ENCODE data around the gene TEX264. TPM values are rescaled to one million over a fixed set of nuclear protein-coding genes. Genes with fewer than 3 reads are reported as not detected.

Gene TEX264
- total and polyA plus RNA-seq, 2 experiments from 2014 or later = 59.6 to 98.7 TPM

DNA sequence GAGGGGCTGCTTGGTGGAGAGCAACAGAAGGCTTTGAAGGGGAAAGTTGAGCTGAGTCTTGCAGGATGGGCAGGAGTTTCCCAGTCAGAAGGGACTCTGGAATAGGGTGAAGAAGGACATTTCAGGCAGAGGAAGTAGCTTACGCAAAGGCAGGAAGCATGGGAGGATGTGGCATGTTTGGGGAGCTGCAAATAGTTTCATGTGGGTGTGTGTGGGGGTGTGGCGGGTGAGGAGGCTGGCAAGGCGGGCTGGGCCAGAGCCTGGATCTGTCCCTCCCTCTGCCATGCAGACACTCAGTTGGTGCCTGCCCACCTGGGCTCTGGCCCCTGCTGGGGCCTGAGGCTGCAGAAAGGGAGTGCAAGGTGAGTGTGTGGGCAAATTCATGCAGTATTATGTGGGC lies 10.4 kb downstream of the TEX264 start:
- peaks cover 2% of the 10 kb centered on the region for H3K79me2 ChIP-seq
- no peak for TF ChIP-seq EZH2phosphoT487 (IDR thresholded peaks at IDR 0.05; ENCODE audit: low read depth, severe bottlenecking, unreplicated experiment)
- TF ChIP-seq CTCF (IDR thresholded peaks at IDR 0.05; ENCODE audit: poor library complexity) = no peak
- no peak for TF ChIP-seq EZH2 (IDR thresholded peaks at IDR 0.05; ENCODE audit: borderline replicate concordance)
- no peaks in the 10 kb centered on the region for H3K27me3 ChIP-seq
- H2AFZ ChIP-seq = no peak overlapping the region
- H3K4me2 ChIP-seq = no peak overlapping the region
- H3K9me2 ChIP-seq (replicated peaks; ENCODE audit: insufficient read depth) = no peaks in the 10 kb centered on the region
- WGBS (ENCODE audit: low lambda C conversion rate, missing lambda C conversion rate) = 94% methylated on average over 3 of the region's 3 CpGs
- no peak overlapping the region for H3K4me3 ChIP-seq
- no peak for DNase-seq (ENCODE audit: low spot score)
- peaks cover 4% of the 10 kb centered on the region for H3K4me1 ChIP-seq (ENCODE audit: insufficient read depth)
- H3K36me3 ChIP-seq (replicated peaks; ENCODE audit: insufficient read depth, low read depth) = no peaks in the 10 kb centered on the region
- no peaks in the 10 kb centered on the region for H4K20me1 ChIP-seq (ENCODE audit: insufficient read depth, poor library complexity, severe bottlenecking)
- no peak overlapping the region for H3K27ac ChIP-seq
- no peaks in the 10 kb centered on the region for H3K9me3 ChIP-seq (ENCODE audit: low read depth)

DNA sequence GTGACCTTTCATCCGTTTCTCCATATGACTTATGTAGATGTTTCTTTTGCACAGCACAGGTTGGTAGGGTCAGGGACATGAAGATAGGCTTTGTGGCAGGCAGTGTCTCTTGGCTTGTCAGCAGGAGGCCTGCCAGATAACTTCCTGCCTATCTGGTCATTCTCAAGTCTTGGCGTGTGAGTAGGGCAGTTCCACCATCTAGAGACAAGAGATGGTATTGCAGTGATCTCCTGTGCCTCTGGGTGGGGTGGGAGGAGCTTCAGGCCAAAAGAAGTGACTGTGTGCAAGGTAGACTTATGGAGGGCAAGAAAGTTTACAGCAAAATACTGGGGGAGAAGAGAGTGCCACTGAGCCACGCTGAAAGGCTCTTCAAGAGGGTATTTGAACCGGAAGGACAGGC lies 11.0 kb downstream of the TEX264 start:
- DNase-seq (ENCODE audit: low spot score) = peak; percentile 87
- Histone ChIP-seq H3K36me3 (replicated peaks; ENCODE audit: insufficient read depth, low read depth) (no peaks in the 10 kb centered on the region), H3K27ac (no peak overlapping the region)

DNA sequence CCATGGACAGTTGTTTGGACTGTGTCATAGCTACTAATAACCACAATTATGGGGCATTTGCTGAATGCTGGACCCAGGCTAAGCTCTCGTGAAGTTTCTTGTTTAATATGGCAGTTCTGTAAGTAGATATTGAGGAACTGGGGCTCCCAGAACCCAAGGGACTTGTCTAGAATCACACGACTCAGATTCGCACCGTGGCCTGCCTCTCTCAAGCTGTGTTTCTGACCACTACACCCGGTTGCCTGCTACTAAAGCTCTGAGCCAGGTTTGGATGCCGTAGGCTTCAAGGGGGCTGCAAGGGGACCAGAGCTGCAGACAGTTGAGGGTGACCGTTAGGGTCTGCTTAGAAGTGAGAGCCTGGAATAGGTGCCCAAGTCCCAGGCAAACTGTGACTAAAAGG lies 11.5 kb downstream of the TEX264 start:
- no peak for TF ChIP-seq EZH2phosphoT487 (IDR thresholded peaks at IDR 0.05; ENCODE audit: low read depth, severe bottlenecking, unreplicated experiment)
- no peak for TF ChIP-seq CTCF (IDR thresholded peaks at IDR 0.05; ENCODE audit: poor library complexity)
- TF ChIP-seq EZH2 (IDR thresholded peaks at IDR 0.05; ENCODE audit: borderline replicate concordance) = no peak
- WGBS (ENCODE audit: low lambda C conversion rate, missing lambda C conversion rate) = 77% methylated on average over 7 of the region's 7 CpGs
- Histone ChIP-seq H3K9me2 (replicated peaks; ENCODE audit: insufficient read depth) (no peaks in the 10 kb centered on the region), H3K36me3 (replicated peaks; ENCODE audit: insufficient read depth, low read depth) (no peaks in the 10 kb centered on the region), H3K4me3 (no peak overlapping the region), H3K4me2 (no peak overlapping the region), H4K20me1 (ENCODE audit: insufficient read depth, poor library complexity, severe bottlenecking) (no peaks in the 10 kb centered on the region), H3K9me3 (ENCODE audit: low read depth) (no peaks in the 10 kb centered on the region), H3K79me2 (no peaks in the 10 kb centered on the region), H3K27ac (no peak overlapping the region), H2AFZ (no peak overlapping the region), H3K27me3 (no peaks in the 10 kb centered on the region), H3K4me1 (ENCODE audit: insufficient read depth) (peaks cover 4% of the 10 kb centered on the region)
- DNase-seq (ENCODE audit: low spot score) = no peak

More for the DNA sequence above, 11.0 kb downstream of the TEX264 start:
- TF ChIP-seq CTCF (IDR thresholded peaks at IDR 0.05; ENCODE audit: poor library complexity) = peak; percentile 66
- TF ChIP-seq EZH2 (IDR thresholded peaks at IDR 0.05; ENCODE audit: borderline replicate concordance) = no peak
- Histone ChIP-seq H3K4me1 (ENCODE audit: insufficient read depth) (peaks cover 4% of the 10 kb centered on the region), H3K79me2 (peaks cover 2% of the 10 kb centered on the region), H2AFZ (no peak overlapping the region), H3K4me2 (no peak overlapping the region), H3K4me3 (no peak overlapping the region), H3K9me3 (ENCODE audit: low read depth) (no peaks in the 10 kb centered on the region), H3K27me3 (no peaks in the 10 kb centered on the region), H4K20me1 (ENCODE audit: insufficient read depth, poor library complexity, severe bottlenecking) (no peaks in the 10 kb centered on the region), H3K9me2 (replicated peaks; ENCODE audit: insufficient read depth) (no peaks in the 10 kb centered on the region)
- 11% methylated on average over 4 of the region's 4 CpGs for WGBS (ENCODE audit: low lambda C conversion rate, missing lambda C conversion rate)

- Histone ChIP-seq H3K27ac (no peak overlapping the region), H3K79me2 (no peaks in the 10 kb centered on the region), H3K4me1 (ENCODE audit: insufficient read depth) (peaks cover 4% of the 10 kb centered on the region), H3K27me3 (no peaks in the 10 kb centered on the region), H3K4me3 (no peak overlapping the region), H4K20me1 (ENCODE audit: insufficient read depth, poor library complexity, severe bottlenecking) (no peaks in the 10 kb centered on the region), H3K9me3 (ENCODE audit: low read depth) (no peaks in the 10 kb centered on the region), H3K9me2 (replicated peaks; ENCODE audit: insufficient read depth) (no peaks in the 10 kb centered on the region), H3K36me3 (replicated peaks; ENCODE audit: insufficient read depth, low read depth) (no peaks in the 10 kb centered on the region), H3K4me2 (no peak overlapping the region), H2AFZ (no peak overlapping the region)
- TF ChIP-seq EZH2phosphoT487 (IDR thresholded peaks at IDR 0.05; ENCODE audit: low read depth, severe bottlenecking, unreplicated experiment) (no peak), CTCF (IDR thresholded peaks at IDR 0.05; ENCODE audit: poor library complexity) (no peak), EZH2 (IDR thresholded peaks at IDR 0.05; ENCODE audit: borderline replicate concordance) (no peak)
- 87% methylated on average over 2 of the region's 2 CpGs for WGBS (ENCODE audit: low lambda C conversion rate, missing lambda C conversion rate)
- DNase-seq (ENCODE audit: low spot score) = no peak
Observed at GRCh38 chr3:51683566-51683965, 12.5 kb downstream of the TEX264 start.
